HK-2 (cell line): Measurements from ENCODE around the gene ATCAY.

ENCODE experiments used
- DNase-seq: peaks from one replicate; pipeline ENCODE4 v3.0.0-alpha.2; 2018; ENCODE audit not compliant: unreplicated experiment

The ATCAY gene

DNA sequence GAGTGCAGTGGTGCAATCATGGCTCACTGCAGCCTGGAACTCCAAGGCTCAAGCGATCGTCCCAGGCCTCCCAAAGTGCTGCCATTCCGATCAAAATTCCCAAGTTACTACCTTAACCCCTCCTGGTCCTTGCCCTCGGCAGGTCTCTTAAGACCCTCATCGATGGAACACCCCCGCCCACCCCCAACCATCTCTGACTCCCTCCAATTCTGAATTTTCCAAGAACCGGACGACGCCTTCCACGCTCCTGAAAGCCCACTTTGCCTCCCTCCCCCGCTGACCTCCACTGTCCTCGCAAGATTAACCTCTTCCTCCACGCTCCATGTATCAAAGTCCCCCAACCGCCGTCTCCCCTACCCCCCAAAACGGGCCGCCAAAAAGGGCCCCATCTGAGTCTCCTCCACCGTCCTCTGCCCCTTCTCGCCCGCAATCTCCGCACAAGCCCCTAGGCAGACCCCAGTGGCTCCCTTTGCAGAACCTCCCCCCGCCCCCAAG, 89.9 kb downstream of the ATCAY start:
- no peak for DNase-seq

DNA sequence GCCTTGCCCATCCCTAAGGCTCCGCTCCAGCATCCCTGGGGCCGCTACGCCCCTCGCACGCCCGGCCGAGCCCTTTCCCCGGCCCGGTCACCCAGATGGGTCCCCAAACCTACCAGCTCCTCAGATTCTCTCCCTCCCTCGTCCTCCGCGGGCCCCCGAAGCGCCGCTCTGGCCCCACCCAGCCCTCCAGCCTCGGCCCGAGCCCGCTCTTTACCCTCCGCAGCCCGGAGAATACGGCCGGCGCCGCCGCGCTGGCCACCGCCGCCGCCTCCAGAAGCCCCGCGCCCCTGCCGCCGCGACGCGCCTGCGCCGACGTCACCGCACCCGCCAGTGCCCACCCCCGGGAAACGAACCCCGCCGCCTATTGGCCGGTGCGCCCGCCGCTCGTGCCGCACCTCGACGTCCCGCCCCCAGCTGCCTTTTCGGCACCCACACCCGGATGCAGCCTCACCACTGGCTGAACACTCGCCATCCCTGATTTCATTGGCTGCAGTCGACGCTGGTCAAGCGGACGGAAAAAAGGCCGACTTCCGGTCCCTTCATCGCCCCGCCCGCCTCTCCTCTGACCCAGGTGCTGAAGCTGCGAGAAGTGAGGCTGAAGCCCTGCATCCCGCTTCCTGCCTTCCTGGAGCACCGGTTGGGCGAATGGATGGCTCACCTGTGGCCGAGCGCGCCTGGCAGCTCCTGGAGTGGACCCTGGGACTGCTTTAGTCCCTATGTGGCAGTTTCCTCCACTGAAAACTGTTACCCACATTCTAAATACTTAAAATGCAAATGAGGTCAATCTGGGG, 90.5 kb downstream of the ATCAY start, which contains the start of gene DAPK3:
TSS of gene DAPK3 (minus strand) at position 292 of the 791 bp plus-strand sequence. CDS start 1,364 bp downstream, outside the sequence.
- DNase-seq = peak; percentile 99

DNA sequence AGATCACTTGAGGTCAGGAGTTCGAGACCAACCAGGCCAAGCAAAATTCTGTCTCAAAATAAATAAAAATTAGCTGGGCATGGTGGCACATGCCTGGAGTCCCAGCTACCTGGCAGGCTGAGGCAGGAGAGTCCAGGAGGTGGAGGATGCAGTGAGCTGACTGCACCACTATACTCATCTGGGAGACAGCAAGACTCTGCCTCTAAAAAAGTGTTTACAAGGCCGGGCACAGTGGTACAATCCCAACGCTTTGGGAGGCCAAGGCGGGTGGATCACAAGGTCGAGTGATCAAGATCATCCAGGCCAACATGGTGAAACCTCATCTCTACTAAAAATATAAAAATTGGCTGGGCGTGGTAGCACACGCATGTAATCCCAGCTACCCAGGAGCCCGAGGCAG, 94.7 kb downstream of the ATCAY start:
- DNase-seq = no peak

DNA sequence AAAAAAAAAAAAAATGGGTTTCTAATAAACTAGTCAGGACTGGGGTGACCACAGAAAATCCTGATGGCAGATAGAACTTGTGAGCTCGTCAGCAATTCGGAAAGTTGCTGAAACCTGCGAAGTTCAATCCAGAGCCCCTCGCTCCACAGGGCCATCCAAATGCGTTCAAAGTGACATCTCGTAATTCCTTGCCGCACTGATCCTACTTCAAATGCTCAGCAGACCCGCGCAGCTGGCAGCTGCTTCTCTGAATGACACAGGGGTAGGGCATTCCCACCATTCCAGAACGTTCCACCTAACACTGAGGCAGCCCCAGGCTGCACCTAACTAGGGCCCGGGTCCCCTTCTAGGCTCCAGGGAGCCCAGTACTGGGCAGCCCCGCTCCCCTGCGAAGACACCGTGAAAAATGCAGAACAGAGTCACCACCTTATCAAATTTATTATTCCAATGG, 95.2 kb downstream of the ATCAY start:
- no peak for DNase-seq

DNA sequence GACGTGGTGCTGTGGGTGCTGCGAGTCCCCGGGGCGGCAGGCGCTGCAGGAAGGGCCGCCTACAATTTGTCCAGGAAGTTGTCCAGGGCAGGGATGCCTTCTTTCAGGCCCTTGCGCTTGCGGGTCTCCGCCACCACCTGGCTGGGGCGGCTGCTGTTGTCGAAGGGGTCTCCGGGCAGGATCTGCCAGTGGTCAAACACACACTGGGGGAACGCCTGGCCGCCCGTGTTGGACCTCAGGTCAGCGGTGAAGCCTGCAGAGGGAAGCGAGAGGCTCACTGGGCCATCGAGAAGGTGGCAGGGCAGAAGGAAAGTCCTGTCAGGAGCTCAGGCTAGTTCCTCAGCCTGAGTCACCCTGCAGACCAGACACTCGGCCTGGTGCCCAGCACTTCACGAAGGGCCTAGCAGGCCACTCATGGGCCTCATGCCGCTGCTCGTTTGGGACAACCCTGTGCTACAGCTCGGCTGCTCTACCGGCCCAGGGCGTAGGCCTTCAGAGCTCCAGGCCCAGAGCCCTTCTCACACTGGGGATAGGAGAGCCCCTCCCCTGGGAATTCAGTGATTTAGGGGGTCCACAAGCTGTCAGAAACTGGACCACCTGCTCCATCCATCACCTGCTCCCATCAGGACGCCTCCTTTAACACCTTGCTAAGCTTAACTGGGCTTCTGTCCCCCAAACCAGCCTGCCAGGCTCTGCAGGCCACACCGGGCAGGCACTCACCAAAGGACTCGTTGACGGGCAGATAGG, 96.2 kb downstream of the ATCAY start:
- no peak for DNase-seq
